GM12801 (cell line): ENCODE measurements around the gene PIK3AP1.

Experiments used
- TF ChIP-seq, protein P1 (sequence below): IDR thresholded peaks from one replicate; pipeline ENCODE4 v1.5.1; 2011; ENCODE audit warnings: control low read depth; ENCODE audit not compliant: insufficient read length; ENCODE audit errors: extremely low read depth

The PIK3AP1 gene

DNA sequence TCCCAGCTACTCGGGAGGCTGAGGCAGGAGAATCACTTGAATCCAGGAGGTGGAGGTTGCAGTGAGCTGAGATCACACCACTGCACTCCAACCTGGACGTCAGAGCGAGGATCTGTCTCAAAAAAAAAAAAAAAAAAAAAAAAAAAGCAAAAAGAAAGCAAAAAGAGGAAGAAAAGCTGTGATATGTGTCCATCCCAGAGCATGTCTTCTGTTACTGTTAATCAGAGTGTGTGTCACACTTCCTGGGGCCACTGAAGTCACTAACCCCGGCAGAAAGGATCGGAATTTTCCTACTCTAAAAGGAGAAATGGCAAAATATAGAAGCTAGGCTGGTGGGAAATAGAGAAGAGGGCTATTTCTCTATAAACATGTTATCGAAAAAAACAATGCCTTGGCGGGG lies 11.9 kb downstream of the PIK3AP1 start:
- TF ChIP-seq, protein P1, sequence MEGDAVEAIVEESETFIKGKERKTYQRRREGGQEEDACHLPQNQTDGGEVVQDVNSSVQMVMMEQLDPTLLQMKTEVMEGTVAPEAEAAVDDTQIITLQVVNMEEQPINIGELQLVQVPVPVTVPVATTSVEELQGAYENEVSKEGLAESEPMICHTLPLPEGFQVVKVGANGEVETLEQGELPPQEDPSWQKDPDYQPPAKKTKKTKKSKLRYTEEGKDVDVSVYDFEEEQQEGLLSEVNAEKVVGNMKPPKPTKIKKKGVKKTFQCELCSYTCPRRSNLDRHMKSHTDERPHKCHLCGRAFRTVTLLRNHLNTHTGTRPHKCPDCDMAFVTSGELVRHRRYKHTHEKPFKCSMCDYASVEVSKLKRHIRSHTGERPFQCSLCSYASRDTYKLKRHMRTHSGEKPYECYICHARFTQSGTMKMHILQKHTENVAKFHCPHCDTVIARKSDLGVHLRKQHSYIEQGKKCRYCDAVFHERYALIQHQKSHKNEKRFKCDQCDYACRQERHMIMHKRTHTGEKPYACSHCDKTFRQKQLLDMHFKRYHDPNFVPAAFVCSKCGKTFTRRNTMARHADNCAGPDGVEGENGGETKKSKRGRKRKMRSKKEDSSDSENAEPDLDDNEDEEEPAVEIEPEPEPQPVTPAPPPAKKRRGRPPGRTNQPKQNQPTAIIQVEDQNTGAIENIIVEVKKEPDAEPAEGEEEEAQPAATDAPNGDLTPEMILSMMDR: no peak

DNA sequence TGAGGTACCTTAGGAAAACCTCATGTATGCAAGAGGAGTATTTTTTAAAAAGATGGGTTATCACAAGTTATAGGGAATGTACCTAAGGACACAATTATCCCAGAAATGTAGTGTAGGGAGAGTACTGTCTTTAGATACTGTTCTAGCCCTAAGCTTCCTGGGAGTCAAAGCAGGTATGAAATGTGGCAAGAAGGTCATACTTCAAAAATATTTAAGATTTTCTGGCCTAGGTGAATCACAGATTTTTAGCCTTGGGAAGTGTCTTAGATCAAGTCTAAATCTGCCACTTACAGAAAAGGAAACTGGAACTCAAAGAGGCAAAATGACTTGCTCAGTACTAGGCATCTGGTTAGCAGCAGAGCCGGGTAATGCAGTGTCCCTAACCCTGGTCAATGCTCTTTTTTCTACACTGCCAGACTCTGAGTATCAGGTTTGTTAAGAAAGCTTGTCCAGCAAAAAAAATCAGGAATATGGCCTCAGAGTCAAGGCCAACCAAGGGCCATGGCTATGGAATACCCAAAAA lies 13.9 kb downstream of the PIK3AP1 start:
- TF ChIP-seq, protein P1: no peak

DNA sequence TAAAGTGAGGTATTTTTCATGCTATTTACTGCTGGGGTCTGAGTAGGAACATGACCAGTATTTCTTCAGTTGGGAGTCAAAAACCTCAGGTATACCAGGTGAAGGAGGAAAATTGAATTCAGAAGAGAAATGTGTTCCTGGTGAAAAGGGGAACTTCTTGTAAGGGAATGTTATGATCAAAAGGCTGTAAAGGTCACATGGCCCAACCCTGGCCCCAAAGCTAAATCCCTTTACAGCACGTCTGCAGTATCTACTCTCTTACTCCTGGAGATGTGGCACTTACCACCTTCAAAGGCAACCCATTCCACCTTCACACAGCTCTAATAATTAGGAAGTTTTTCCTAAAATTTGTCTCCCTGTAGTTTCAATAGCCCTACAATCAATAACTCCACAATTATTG lies 15.2 kb downstream of the PIK3AP1 start:
- TF ChIP-seq, protein P1: no peak

DNA sequence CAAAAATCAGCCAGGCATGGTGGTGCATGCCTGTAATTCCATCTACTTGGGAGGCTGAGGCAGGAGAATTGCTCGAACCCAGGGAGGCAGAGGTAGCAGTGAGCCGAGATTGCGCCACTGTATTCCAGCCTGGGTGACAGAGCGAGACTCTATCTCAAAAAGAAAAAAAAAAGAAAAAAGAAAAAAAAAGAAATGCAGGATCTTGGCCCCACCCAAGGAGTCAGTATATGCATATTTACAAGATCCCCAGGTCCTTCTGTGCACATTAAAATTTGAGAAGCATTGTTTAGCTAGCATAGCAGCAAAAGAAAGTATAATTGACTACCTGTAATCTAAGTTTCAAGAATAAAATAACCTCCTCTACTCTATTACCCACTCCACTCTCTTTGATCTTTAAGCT lies 15.8 kb downstream of the PIK3AP1 start:
- TF ChIP-seq, protein P1: no peak

DNA sequence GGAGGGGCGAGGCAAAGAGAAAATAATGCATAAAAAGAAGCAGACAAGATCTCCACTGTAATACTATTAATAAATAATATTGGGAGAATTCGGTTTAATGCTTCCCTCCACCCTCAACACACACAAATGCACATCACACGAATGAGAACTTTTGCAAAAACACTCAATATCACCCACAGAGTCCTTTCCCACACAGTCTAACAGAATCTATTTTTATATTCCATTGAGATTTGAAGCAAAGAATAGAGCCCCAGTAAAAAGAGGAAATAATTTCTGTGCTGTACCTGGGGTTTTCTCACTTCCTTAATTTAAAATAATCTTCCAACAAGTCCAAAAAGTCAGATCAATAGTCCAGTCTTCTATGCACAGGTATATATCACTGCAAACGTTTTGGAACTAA lies 17.0 kb downstream of the PIK3AP1 start:
- TF ChIP-seq, protein P1: no peak

DNA sequence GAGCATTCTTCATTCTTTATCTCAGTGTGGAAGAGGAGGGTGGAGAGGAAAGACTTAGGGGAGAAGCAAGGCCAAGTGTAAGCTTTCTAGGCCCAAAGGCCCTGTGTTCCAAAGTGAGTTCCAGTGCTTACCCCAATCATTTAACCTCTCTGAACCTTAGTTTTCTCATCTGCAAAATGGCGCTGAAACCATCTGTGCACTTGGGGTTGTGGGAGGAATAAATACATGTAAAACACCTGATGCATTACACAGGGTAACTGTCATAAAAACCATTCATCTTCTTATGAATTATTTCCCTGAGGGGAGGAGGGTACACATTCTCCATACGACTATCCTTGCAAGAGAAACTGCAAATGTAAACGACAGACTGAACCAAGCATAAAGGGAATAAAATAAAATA lies 19.0 kb downstream of the PIK3AP1 start:
- TF ChIP-seq, protein P1: no peak

DNA sequence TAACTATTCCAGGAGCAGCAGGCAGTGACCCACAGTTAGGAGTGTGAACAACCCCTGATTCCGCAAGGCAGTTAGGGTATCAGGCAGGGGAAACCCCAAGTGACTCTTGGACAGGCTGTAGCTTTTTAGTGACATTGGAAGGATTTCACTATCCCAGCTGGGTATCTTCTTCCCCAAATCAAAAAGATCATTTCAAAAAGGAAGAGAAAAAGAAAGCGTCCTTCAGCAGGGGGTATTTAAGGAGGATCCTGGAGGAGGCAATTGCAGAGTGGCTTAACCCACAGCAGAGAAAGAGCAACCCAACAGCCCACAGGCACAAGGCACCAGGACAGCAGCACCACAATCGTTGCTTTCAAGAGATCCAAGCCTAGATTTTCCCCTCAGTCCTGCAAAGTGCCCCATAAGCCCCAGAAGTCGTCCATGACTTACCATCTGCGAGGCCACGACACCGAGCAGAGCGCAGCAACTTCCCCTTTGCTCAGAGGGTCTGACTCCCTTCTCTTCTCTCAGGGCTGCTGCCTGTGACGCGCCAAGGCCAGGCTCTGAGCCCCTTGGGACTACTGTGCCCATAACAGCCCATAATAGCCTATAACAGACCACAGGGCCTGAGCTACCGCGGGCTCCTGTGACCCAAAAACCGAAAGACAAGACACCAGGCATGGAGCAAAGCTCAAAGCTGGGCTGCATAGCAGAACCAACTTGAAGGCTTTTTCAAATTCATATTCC lies 19.8 kb downstream of the PIK3AP1 start:
- TF ChIP-seq, protein P1: no peak
